Astrocyte (in vitro differentiated cells and primary cell): Measurements from ENCODE around the gene GLT8D2. TPM values are rescaled to one million over a fixed set of nuclear protein-coding genes. Genes with fewer than 3 reads are reported as not detected.
A peak's percentile ranks its signal among the peaks of the same experiment; 100 is the strongest.

Source experiments
- DNase-seq: peaks from one replicate; pipeline ENCODE4 v3.0.0-alpha.2; 2010; ENCODE audit warnings: low read depth
- FAIRE-seq: peaks from 2 replicates; lab custom pipeline; 2011; peaks lifted over from hg19 to GRCh38; lab: Jason Lieb, UNC
- H2AFZ ChIP-seq: 2 replicates; pipeline ENCODE4 v1.6.0; 2012; ENCODE audit warnings: low read depth, low read length, inconsistent platforms
- H3K27ac ChIP-seq: 2 replicates; pipeline ENCODE4 v1.5.1; 2011; ENCODE audit warnings: low read depth, low read length, inconsistent platforms
- H3K27me3 ChIP-seq: 2 replicates; pipeline ENCODE4 v1.6.0; 2011; ENCODE audit warnings: low read length, inconsistent platforms; ENCODE audit not compliant: insufficient read depth
- H3K36me3 ChIP-seq: 2 replicates; pipeline ENCODE4 v1.5.1; 2011; ENCODE audit warnings: low read length, inconsistent platforms; ENCODE audit not compliant: insufficient read depth
- H3K4me1 ChIP-seq: 2 replicates; pipeline ENCODE4 v1.5.1; 2011; ENCODE audit warnings: low read length, inconsistent platforms; ENCODE audit not compliant: insufficient read depth
- H3K4me2 ChIP-seq: 2 replicates; pipeline ENCODE4 v1.6.0; 2012; ENCODE audit warnings: low read length, inconsistent platforms
- H3K4me3 ChIP-seq: 2 replicates; pipeline ENCODE4 v1.5.1; 2011; ENCODE audit warnings: low read depth, mild to moderate bottlenecking, low read length, inconsistent platforms; ENCODE audit not compliant: insufficient read depth
- H3K79me2 ChIP-seq: 2 replicates; pipeline ENCODE4 v1.6.0; 2012; ENCODE audit warnings: mild to moderate bottlenecking, low read length, inconsistent platforms; ENCODE audit not compliant: insufficient read depth
- H3K9ac ChIP-seq: 2 replicates; pipeline ENCODE4 v1.6.0; 2012; ENCODE audit warnings: mild to moderate bottlenecking, low read length, inconsistent platforms
- H3K9me3 ChIP-seq: 2 replicates; pipeline ENCODE4 v1.5.1; 2012; ENCODE audit warnings: low read depth, mild to moderate bottlenecking, low read length, inconsistent platforms; ENCODE audit not compliant: insufficient read depth
- H4K20me1 ChIP-seq: 2 replicates; pipeline ENCODE4 v1.6.0; 2012; ENCODE audit warnings: low read length, inconsistent platforms; ENCODE audit not compliant: insufficient read depth
- H3K27ac Mint-ChIP-seq: one replicate; pipeline ENCODE4 v1.8.0; 2021; ENCODE audit warnings: mild to moderate bottlenecking, mixed read lengths; ENCODE audit not compliant: unreplicated experiment
- H3K27me3 Mint-ChIP-seq: one replicate; pipeline ENCODE4 v1.8.0; 2021; ENCODE audit warnings: low read depth, mixed read lengths; ENCODE audit not compliant: unreplicated experiment
- H3K36me3 Mint-ChIP-seq: one replicate; pipeline ENCODE4 v1.8.0; 2021; ENCODE audit warnings: low read depth, mixed read lengths; ENCODE audit not compliant: unreplicated experiment
- H3K4me1 Mint-ChIP-seq: one replicate; pipeline ENCODE4 v1.8.0; 2021; ENCODE audit warnings: low read depth, mixed read lengths; ENCODE audit not compliant: unreplicated experiment
- H3K4me3 Mint-ChIP-seq: one replicate; pipeline ENCODE4 v1.8.0; 2021; ENCODE audit warnings: mild to moderate bottlenecking, moderate library complexity, mixed read lengths; ENCODE audit not compliant: unreplicated experiment
- H3K9me3 Mint-ChIP-seq: one replicate; pipeline ENCODE4 v1.8.0; 2021; ENCODE audit warnings: mild to moderate bottlenecking, mixed read lengths; ENCODE audit not compliant: unreplicated experiment
- CTCF ChIP-seq: IDR thresholded peaks from 2 replicates; pipeline ENCODE4 v1.5.1; 2011; ENCODE audit warnings: low read depth, mild to moderate bottlenecking, inconsistent platforms, low read length, moderate library complexity; ENCODE audit not compliant: insufficient read depth
- EZH2 ChIP-seq: IDR thresholded peaks from 2 replicates; pipeline ENCODE4 v1.6.1; 2012; ENCODE audit warnings: mild to moderate bottlenecking, low read length, inconsistent platforms; ENCODE audit not compliant: insufficient read depth
- total RNA-seq: library from RNA; stranded (reverse); gene quantifications from 2 replicates; pipeline ENCODE4 v1.2.1, GENCODE V29; 2021

The GLT8D2 gene
- total RNA-seq, 1 donor from 2014 or later = 11.1 TPM

DNA sequence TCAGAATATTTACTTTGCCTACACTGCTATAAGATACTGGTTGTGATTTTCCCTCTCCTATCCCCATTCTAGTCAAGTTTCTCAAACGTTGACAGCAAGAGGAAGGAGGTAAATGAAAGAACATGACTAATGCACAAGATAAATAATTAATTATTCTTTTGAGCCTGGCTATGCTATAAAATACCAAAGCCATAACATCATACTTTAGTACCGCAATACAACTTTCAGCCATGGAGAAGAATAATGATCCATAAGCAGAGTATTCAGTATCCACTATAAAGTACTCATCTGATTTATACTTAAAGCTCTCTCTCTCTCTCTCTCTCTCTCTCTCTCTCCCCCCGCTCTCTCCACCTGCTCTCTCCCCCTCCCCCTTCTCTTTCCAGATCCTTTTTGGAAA is 43.1 kb downstream of the GLT8D2 start:
- FAIRE-seq = no peak
- H3K4me3 Mint-ChIP-seq = no peak overlapping the region
- Histone ChIP-seq H3K27ac (peak overlapping the region; percentile 26), H3K27me3 (no peaks in the 10 kb centered on the region), H2AFZ (no peak overlapping the region), H3K9me3 (no peaks in the 10 kb centered on the region), H3K4me3 (no peak overlapping the region), H3K4me1 (peaks cover 18% of the 10 kb centered on the region), H3K36me3 (no peaks in the 10 kb centered on the region), H4K20me1 (no peaks in the 10 kb centered on the region), H3K79me2 (no peaks in the 10 kb centered on the region), H3K4me2 (peak overlapping the region; percentile 73), H3K9ac (no peak overlapping the region)
- no peak for TF ChIP-seq EZH2
- TF ChIP-seq CTCF = no peak
- H3K9me3 Mint-ChIP-seq = peaks cover 4% of the 10 kb centered on the region
- peak; percentile 85 for DNase-seq
- no peak overlapping the region for H3K27ac Mint-ChIP-seq
- H3K4me1 Mint-ChIP-seq = peaks cover 11% of the 10 kb centered on the region
- H3K36me3 Mint-ChIP-seq = peaks cover 6% of the 10 kb centered on the region
- no peaks in the 10 kb centered on the region for H3K27me3 Mint-ChIP-seq

- Histone ChIP-seq H3K4me2 (no peak overlapping the region), H3K27ac (no peak overlapping the region), H3K9me3 (no peaks in the 10 kb centered on the region), H3K4me1 (peaks cover 7% of the 10 kb centered on the region), H3K36me3 (no peaks in the 10 kb centered on the region), H2AFZ (no peak overlapping the region), H3K4me3 (no peak overlapping the region), H4K20me1 (no peaks in the 10 kb centered on the region), H3K9ac (no peak overlapping the region), H3K79me2 (no peaks in the 10 kb centered on the region), H3K27me3 (no peaks in the 10 kb centered on the region)
- no peak overlapping the region for H3K27ac Mint-ChIP-seq
- DNase-seq (peak; percentile 35), FAIRE-seq (no peak)
- H3K4me1 Mint-ChIP-seq = peaks cover 2% of the 10 kb centered on the region
- H3K36me3 Mint-ChIP-seq = no peaks in the 10 kb centered on the region
- H3K9me3 Mint-ChIP-seq = peaks cover 6% of the 10 kb centered on the region
- no peaks in the 10 kb centered on the region for H3K27me3 Mint-ChIP-seq
- TF ChIP-seq CTCF (no peak), EZH2 (no peak)
- H3K4me3 Mint-ChIP-seq = no peak overlapping the region
Measured at GRCh38 chr12:104003596-104003995, 46.4 kb downstream of the GLT8D2 start.

GRCh38 chr12:104002686-104003085 is 47.3 kb downstream of the GLT8D2 start:
- peaks cover 2% of the 10 kb centered on the region for H3K4me1 Mint-ChIP-seq
- no peak overlapping the region for H3K4me2 ChIP-seq
- H3K9me3 ChIP-seq = no peaks in the 10 kb centered on the region
- no peak overlapping the region for H3K9ac ChIP-seq
- no peaks in the 10 kb centered on the region for H4K20me1 ChIP-seq
- no peaks in the 10 kb centered on the region for H3K79me2 ChIP-seq
- H3K36me3 ChIP-seq = no peaks in the 10 kb centered on the region
- no peak overlapping the region for H3K4me3 Mint-ChIP-seq
- no peaks in the 10 kb centered on the region for H3K27me3 ChIP-seq
- peaks cover 2% of the 10 kb centered on the region for H3K9me3 Mint-ChIP-seq
- no peak overlapping the region for H3K27ac Mint-ChIP-seq
- no peaks in the 10 kb centered on the region for H3K36me3 Mint-ChIP-seq
- H3K4me3 ChIP-seq = no peak overlapping the region
- no peak overlapping the region for H3K27ac ChIP-seq
- peaks cover 2% of the 10 kb centered on the region for H3K27me3 Mint-ChIP-seq
- DNase-seq (no peak), FAIRE-seq (peak; percentile 55)
- TF ChIP-seq EZH2 (no peak), CTCF (no peak)
- peaks cover 7% of the 10 kb centered on the region for H3K4me1 ChIP-seq
- H2AFZ ChIP-seq = no peak overlapping the region
